WERI-Rb-1 (cell line): ENCODE measurements around the gene C16orf74.

Source experiments
- DNase-seq: peaks from one replicate; pipeline ENCODE4 v3.0.0-alpha.2; 2020
- H3K27ac ChIP-seq: fragments of 250-450 bp; sonication (Bioruptor Pico); 2 replicates; pipeline ENCODE4 v1.5.1; 2020; ENCODE audit warnings: mild to moderate bottlenecking, moderate library complexity
- H3K27me3 ChIP-seq: fragments of 250-450 bp; sonication (Bioruptor Pico); 2 replicates; pipeline ENCODE4 v1.5.1; 2021; ENCODE audit warnings: mild to moderate bottlenecking, low read depth, moderate library complexity; ENCODE audit not compliant: insufficient read depth, severe bottlenecking
- H3K36me3 ChIP-seq: fragments of 250-450 bp; sonication (Bioruptor Pico); 2 replicates; pipeline ENCODE4 v1.5.1; 2020; ENCODE audit warnings: mild to moderate bottlenecking, moderate library complexity
- H3K4me3 ChIP-seq: 2 replicates; pipeline ENCODE4 v1.5.1; 2011; ENCODE audit warnings: low read depth, mild to moderate bottlenecking, control low read depth, low read length
- H3K9me3 ChIP-seq: fragments of 250-450 bp; sonication (Bioruptor Pico); 2 replicates; pipeline ENCODE4 v1.5.1; 2021; ENCODE audit warnings: mild to moderate bottlenecking, moderate library complexity; ENCODE audit not compliant: severe bottlenecking
- CTCF ChIP-seq: IDR thresholded peaks from 2 replicates; pipeline ENCODE4 v1.5.1; 2011; ENCODE audit warnings: low read depth, mild to moderate bottlenecking, control low read depth, inconsistent platforms, low read length

The C16orf74 gene

GRCh38 chr16:85676466-85676865 is 74.4 kb downstream of the C16orf74 start:
- no peak overlapping the region for H3K4me3 ChIP-seq
- H3K36me3 ChIP-seq = peaks cover 79% of the 10 kb centered on the region
- peak overlapping the region; percentile 73 for H3K27ac ChIP-seq
- TF ChIP-seq CTCF = no peak
- H3K27me3 ChIP-seq = no peaks in the 10 kb centered on the region
- no peak for DNase-seq
- H3K9me3 ChIP-seq = no peaks in the 10 kb centered on the region

- H3K9me3 ChIP-seq = no peaks in the 10 kb centered on the region
- TF ChIP-seq CTCF = peak; percentile 28; the same call in 1 of the 2 replicates
- peaks cover 76% of the 10 kb centered on the region for H3K36me3 ChIP-seq
- H3K27me3 ChIP-seq = no peaks in the 10 kb centered on the region
- no peak for DNase-seq
- no peak overlapping the region for H3K4me3 ChIP-seq
- no peak overlapping the region for H3K27ac ChIP-seq
Observed at GRCh38 chr16:85675251-85675874, 75.5 kb downstream of the C16orf74 start.

- no peak overlapping the region for H3K4me3 ChIP-seq
- H3K36me3 ChIP-seq = peaks cover 73% of the 10 kb centered on the region
- H3K27me3 ChIP-seq = no peaks in the 10 kb centered on the region
- no peak for DNase-seq
- no peak for TF ChIP-seq CTCF
- H3K27ac ChIP-seq = no peak overlapping the region
- no peaks in the 10 kb centered on the region for H3K9me3 ChIP-seq
Observed at GRCh38 chr16:85674828-85675227, 76.1 kb downstream of the C16orf74 start.

- TF ChIP-seq CTCF = no peak
- H3K27me3 ChIP-seq = no peaks in the 10 kb centered on the region
- H3K9me3 ChIP-seq = no peaks in the 10 kb centered on the region
- H3K4me3 ChIP-seq = no peak overlapping the region
- H3K36me3 ChIP-seq = peaks cover 75% of the 10 kb centered on the region
- DNase-seq = no peak
- no peak overlapping the region for H3K27ac ChIP-seq
Observed at GRCh38 chr16:85674418-85674755, 76.5 kb downstream of the C16orf74 start.

- no peak for TF ChIP-seq CTCF
- Histone ChIP-seq H3K27ac (no peak overlapping the region), H3K27me3 (no peaks in the 10 kb centered on the region), H3K36me3 (peaks cover 75% of the 10 kb centered on the region), H3K9me3 (no peaks in the 10 kb centered on the region), H3K4me3 (no peak overlapping the region)
- DNase-seq = no peak
Observed at GRCh38 chr16:85673529-85674417, 77.1 kb downstream of the C16orf74 start.
